IPS DF 4.7 (cell line): ENCODE measurements around the gene CEP41.
"Not testable (repeated sequence)": the region's sequence is repeated elsewhere in the genome, so short reads cannot be mapped to it uniquely, and the experiment has no call there.

Source experiments
- DNase-seq: peaks from one replicate; pipeline ENCODE4 v3.0.0-alpha.2; 2013; ENCODE audit warnings: low spot score; ENCODE audit errors: extremely low read depth

The CEP41 gene

DNA sequence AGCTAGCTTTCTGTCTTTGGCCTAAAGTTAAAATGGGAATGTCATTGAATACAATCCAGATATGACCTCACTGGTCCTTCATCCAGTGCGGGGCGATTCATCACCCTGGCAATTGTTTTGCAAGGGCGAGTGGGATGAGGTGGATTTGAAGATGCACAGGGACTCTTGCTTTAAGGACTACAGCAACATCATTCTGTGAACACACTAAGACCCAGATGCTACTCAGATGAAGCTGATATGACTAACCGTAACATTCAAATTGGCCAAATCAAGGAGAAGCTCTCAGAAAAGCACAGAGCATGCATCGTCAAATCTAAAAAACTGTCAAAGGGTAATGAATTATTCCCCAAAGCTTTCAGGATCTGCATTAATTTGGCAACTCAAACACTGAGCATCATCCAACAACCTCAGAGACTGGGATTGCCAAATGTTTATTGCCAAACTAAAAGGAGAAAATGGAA is 47.7 kb downstream of the CEP41 start:
- DNase-seq: no peak

DNA sequence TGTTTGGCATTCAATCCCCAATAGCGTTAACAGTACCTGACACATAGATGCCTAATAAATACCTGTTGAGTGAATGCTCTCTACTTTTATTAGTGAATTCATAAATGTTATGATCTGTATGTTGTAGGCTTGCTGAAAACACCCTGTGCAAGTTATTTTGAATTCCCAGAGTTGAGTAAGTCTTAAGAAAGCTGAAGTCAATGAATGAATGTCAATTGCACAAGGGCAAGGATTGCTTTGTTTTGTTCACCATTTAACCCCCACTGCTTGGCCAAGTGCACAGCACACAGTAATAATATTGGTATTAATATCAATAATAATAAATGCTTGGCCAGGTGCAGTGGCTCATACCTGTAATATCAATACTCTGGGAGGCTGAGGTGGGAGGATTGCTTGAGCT is 50.3 kb downstream of the CEP41 start:
- DNase-seq: no peak

DNA sequence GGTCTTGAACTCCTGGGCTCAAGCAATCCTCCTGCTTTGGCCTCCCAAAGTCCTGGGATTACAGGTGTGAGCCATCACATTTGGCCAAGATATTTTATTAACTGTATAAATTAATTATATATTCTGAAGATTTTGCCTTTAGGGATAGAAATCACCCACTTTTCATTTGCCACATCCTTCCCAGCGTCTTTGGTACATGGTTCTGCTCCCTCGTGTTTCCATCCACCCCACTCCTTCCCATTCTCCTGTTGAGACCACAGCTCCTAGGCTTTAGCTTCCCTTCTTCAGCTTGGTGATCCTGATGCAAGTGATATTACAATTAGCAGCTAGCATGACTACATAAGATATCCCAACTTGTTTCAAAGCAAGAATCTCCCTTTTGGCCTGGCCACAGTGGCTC is 52.1 kb downstream of the CEP41 start:
- no peak for DNase-seq

DNA sequence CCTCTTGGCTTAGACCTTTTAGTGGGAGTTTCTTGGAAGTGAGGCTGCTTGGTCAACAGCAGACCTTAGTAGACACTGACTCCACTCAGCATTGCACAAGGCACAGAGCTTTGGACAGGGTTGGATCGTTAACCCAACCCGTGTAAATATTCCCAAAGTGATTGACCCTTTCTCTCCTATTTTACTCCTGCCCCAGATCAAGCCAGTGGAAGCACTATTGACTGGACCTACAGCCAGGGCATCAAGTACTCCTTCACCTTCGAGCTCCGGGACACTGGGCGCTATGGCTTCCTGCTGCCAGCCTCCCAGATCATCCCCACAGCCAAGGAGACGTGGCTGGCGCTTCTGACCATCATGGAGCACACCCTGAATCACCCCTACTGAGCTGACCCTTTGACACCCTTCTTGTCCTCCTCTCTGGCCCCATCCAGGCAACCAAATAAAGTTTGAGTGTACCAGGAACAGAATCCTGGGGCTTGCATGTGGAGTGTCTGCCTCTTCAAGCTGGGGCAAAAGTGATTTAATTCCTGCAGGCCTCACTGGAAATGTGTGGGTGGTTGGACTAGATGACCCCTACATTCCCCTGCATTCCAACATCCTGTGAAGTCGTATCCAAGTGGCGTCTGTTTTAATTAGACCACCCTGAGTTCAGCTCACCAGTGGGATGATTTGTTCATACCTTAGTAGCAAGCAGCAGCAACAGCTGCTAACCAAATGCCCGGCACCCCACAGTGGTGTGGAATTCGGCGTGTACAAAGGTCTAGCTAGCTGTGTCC is 53.0 kb downstream of the CEP41 start:
- no peak for DNase-seq

DNA sequence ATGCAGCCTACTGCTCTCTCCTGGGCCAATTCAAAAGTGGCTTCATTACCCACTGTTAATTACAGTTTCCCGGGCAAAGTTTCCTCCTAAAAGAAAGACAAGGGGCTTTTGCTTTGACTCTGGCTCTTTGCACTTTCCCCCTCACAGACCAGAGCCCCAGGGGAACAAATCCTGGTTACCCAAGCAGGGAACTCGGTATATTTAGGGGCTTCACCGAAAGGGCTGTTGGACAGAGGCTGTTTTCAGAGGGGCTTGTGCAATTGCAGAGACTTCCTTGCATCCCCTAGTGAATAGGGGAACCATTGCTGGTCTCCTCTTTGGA is 53.5 kb downstream of the CEP41 start:
- DNase-seq: no peak

DNA sequence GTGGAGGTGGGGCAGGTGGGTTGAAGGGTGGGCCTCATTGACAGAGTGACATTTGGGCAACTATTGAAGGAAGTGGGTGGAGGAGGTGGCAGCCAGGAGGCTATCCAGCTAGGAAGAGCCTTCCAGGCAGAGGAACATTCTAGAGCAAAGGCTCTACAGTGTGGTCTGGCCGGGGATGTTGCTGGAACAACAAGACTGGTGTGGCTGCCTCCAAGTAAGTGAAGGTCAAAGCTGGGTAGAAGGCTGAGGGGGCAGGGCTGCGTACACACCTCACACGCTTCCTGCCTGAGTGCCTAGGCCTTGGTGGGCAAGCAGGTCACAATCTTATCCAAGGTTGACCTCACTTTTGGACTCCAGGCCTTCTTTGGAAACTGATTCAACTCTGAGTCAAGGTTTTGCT is 53.9 kb downstream of the CEP41 start:
- DNase-seq: no peak

DNA sequence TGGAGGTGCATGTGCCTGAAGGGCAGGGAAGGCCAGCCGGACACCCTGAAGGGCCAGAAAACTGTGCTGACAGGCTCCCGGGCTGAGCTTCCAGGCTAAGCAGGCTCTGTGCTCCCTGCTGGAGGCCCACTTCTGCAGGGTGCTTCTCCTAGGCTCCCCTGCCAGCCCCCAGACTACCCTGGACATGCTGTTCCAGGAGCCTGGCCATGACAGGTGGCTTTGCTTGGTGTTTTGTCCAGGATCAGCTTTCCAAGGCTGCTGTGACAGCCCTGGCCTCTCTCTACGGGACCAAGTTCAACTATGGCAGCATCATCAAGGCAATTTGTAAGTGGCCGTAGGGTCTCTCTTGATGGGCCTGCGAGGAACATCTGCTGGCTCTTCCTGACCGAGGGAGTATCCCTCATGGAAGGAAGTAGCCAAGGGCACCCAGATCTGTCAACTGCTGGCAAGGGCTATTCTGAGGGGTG is 55.2 kb downstream of the CEP41 start:
- no peak for DNase-seq

DNA sequence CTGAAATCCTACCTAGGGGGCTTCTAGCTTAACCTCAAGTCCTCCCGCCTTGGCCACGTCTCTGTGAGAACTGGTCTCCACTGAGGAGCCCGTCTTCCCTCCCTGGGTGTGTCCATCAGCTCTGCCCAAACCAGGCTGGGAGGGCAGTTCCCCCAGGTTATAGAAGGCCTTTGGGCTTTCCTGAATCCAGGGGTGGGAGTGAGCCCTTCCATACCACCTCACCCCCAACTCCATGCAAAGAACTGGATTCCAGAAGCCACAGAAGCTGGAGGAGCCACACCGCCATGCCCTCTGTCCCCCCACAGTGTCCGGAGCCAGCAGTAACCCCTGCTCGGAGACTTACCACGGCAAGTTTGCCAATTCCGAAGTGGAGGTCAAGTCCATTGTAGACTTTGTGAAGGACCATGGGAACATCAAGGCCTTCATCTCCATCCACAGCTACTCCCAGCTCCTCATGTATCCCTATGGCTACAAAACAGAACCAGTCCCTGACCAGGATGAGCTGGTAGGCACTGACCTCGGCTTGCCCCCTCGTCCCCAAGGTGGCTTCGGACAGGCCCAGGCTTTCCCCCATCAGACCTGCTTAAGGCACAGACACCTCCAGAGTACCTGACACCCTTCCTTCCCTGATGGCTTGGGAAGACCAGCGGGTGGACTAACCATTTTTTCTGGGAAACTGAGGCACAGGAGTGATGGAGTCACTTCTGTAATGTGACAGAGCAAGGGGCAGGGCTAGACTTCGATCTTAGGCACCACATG is 55.8 kb downstream of the CEP41 start:
- DNase-seq: no peak

DNA sequence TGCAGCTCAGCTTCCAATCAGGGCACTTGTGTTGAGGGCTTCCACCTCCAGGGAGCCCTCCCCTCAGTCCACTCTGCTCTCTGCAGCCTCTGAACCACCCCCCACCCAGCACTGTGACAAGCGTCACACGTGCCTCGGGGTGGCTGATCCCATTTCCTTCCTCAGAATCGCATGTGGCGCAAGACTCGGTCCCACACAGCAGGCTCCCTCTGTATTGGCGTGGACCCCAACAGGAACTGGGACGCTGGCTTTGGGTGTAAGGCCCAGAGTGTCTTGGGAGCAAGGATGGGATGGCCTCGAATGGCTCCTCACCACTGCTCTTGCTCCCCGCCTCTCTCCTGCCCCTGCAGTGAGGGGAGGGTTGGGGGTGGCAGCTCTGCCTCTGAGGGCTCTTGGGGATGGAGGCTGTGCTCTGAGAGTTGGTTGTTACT is 56.4 kb downstream of the CEP41 start:
- no peak for DNase-seq

DNA sequence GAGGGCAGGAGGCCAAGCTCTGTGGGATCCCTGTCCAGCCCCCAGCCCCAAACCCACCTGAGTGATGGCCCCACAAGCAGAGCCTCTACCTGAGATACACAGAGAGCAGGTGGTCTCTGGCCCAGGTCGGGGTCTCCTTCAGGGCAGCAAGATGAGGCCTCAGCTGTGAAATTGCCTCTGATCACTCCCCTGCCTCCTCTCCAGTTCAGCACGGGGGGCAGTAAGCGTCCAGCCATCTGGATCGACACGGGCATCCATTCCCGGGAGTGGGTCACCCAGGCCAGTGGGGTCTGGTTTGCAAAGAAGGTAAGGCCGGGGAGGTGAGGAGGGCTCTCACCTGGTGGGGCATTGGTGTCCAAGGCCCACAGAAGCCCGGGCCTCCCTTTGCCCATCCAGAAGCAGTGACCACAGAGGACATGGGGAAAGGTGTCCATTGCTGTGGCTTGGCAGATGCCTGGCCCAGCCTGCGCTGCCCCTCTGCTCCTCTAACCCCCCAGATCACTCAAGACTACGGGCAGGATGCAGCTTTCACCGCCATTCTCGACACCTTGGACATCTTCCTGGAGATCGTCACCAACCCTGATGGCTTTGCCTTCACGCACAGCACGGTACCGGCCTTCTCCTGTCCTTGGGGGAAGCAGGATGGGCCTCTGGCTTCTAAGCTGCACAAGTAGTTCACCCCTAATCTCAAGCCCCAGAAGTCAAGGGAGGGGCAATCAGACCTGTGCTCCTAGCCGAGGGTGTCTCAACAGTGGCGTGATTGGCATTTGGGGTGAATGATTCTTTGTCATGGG is 57.4 kb downstream of the CEP41 start:
- DNase-seq: no peak

DNA sequence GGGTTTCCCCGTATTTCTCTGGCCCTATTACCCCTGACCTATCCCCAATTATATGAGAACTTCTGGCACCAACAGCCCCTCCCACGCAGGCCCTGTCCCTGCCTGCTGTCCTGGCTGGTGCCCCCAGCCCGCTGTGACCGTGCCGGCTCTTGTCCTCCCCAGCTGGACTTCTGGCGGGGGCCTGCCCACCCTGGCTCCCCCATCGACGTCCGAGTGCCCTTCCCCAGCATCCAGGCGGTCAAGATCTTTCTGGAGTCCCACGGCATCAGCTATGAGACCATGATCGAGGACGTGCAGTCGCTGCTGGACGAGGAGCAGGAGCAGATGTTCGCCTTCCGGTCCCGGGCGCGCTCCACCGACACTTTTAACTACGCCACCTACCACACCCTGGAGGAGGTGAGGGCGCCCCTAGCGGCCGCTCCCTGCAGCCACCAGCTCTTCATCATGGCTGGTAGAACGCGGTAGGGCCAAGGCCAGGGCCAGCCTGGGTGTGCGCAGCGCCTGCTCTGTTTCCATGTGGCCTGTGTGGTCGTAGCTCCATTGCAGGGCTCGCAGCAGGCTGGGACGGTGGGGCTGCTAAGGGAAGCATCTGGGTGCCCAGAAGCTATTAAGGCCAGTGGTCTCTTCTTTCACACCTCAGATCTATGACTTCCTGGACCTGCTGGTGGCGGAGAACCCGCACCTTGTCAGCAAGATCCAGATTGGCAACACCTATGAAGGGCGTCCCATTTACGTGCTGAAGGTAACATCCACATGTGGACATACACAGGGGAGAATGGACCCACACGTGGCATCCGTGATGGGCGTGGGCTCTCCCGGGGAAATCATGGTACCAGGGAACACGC is 59.1 kb downstream of the CEP41 start:
- DNase-seq: peak; percentile 28

DNA sequence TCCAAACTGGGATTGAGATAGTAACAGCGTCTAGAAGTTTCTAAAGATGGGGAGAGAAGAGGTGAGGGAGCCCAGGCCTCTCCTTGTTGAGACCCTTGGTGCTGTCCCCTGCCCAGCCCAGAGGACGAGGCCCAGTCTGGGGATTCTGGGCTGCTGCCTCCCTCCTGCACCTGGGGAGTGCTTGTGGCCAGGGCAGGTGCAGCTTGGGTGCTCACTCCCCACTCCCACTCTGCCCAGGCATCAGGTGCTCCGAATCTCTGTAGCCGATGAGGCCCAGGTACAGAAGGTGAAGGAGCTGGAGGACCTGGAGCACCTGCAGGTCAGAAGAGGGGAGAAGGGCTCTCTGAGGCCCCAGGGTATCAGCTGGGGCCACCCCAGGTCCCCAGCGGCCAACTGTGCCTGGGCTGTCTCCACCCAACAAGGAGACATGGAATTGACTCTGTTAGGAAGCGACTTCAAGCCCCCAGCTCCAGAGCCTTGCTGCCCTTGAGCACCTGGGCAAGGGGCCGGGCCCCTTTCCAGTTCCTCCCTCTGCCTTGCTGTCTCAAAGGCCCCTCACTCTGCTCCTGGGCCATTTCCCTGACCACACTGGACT is 59.9 kb downstream of the CEP41 start:
- no peak for DNase-seq

DNA sequence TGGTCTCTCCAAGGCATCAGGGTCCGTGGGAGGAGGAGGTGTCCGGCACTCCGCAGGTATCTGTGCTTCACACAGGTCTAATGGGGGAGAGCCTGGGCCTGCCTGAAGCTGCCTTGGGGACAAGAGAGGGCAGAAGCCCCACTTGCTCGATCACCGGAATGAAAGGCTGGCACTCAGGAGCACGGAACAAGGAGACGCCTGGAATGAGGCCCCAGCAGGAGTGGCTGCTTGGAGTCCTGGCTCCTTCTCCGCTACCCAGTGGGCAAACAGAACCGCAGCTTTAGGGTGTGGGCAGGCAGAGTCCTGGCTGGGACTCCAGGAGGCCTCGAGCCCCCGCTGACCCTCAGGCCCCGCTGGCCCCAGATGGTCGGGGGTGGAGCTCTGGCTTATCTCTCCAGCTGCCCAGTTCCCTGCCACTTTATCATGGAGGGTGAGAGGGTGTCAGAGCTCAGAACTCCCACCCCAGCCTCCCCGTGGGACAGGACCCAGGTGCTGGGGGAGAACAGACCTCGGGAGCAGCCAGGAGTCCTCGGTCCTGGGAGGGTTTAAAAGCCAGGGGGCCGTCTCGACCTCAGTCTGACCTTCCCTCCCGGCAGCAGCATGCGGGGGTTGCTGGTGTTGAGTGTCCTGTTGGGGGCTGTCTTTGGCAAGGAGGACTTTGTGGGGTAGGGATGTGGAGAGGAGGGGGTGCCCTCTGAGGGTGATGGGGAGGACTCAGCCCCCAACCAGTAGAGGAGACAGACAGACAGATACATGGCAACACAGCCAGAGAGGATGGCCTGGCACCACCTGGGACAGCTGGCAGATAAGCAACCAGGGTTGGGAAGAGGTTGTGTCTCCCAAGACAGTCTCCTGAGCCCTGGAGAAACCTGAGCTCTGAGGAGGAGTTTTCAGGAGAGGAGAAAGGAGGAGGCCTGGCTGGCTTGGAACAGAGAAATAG is 60.6 kb downstream of the CEP41 start, which contains the start of gene CPA1:
CPA1 (plus strand) TSS at position 574 of the 940 bp plus-strand sequence; CDS start at position 601, 27 bp downstream.
- DNase-seq: no peak

DNA sequence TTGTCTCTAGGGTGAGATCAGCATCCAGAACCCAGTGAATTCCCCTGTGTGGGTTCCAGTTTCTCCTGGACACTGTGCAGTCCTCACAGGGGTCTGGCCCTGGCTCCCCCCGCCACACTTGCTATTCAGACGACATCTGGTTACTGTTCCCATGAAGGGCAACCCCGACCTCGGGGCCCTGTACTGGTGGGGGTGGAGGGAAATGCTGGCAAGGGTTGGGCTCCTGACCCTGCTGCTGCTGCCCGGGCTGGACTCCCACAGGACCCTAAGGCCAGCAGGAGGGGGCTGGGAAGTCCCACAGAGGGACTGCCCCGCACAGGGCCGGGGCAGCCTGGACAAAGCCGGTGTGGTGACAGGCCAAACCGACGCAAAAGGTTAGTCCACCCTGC is 61.3 kb downstream of the CEP41 start:
- no peak for DNase-seq

DNA sequence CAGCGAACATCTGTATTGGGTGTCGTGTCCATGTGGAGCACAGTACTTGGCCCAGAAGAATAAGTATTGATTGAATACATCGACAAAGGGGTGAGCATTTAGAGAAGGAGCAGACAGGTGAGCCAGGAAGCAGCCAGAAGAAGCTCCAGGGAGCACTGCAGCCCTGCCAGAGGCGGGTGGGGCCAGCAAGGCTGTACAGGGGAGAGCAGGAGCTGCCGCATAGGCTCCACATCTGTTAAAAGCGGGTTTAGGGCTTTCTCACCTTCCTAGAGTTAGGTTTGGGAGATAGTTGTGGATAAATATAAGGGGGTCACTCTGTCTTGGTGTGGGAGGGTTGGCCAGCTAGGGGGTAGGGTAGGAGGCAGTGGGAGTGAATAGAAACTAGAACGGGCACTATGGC is 61.8 kb downstream of the CEP41 start:
- DNase-seq: no peak

DNA sequence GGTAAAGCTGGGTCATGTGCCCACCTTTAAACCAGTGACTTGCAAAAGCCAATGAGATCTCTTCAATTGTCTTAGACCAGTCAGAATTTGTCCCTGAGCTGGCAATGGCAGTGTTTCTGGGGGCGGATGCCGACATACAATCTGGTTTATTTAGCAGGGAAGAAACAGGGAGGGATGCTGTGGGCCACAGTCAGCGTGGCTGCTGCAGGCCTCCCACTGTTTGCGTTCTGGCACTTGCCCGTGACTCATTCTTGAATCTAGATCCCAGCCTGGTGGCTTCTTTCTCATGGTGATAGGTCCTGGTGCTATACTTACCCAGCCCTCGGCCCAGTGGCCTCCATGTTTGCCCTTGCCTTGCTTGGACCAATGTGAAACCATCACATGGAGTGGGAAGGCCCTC is 63.6 kb downstream of the CEP41 start:
- DNase-seq: no peak

DNA sequence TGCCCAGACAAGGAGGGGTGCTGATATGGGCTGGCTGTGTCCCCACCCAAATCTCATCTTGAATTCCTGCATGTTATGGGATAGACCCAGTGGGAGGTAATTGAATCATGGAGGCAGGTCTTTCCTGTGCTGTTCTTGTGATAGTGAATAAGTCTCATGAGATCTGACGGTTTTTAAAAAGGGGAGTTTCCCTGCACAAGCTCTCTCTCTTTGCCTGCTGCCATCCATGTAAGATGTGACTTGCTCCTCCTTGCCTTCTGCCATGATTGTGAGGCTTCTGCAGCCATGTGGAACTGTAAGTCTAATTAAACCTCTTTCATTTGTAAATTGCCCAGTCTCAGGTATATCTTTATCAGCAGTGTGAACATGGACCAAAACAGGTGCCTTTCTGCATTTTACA is 64.4 kb downstream of the CEP41 start:
- DNase-seq: not testable (repeated sequence)

DNA sequence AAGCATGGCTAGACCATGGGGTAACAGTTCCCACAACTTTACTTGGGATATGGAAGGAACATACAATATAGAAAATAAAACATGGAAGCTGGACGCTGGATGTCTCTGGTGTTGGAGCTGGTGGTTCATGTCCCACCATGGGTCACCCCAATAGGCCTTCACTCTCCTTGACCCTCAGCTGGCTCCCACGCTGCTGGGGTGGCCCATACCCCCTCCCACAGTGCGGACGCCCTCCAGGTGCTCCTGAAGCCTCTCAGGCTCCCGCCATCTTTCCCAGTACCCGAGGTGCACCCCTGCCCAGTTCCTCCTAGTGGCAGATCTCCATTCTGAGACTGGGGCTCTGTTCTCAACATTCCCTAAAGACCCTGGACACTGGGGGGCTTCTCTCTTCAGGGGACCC is 66.3 kb downstream of the CEP41 start:
- DNase-seq: no peak

DNA sequence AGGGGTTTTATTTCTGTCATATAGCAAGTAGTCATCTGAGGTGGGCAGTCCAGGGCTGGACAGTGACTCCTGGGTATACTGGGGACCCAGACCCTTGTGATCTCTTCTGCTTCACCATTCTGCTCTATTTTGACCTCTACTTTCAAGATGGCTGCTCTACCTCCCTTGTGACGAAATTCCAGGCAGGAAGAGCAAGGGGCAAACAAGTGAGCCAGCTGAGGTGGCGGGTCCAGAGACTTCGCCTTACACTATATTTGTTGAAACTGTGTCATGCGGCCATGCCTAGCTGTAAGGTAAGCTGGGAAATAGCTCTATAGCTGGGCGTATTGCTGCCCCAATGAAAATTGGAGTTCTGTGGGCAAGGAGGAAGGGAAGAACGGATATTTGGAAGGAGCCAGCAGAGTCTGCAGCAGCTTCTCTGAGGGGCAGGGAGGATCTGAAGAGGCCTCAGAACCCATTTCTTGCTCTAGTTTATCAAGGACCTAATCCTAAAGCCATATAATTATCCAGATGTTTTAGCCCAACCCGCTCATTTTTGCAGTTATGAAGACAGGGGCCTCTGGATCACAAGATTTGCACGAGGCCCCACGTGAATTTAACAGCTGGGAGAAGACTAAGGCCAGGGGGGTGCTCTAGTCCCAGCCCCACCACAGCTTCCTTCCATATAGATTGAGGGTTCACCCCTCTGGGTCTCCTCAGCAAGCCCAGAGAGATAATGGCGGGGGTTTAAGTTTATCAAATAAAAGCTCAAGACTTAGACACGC is 68.2 kb downstream of the CEP41 start:
- no peak for DNase-seq
